LNCAP (cell line): ENCODE measurements around the gene C11orf91.

ENCODE experiments used
- CTCF ChIP-seq: fragments of 450-650 bp; IDR thresholded peaks from 2 replicates; pipeline ENCODE4 v1.5.1; 2017; ENCODE audit warnings: mild to moderate bottlenecking

The C11orf91 gene

GRCh38 chr11:33723238-33723881, 22.7 kb upstream of the C11orf91 start:
- no peak for TF ChIP-seq CTCF

GRCh38 chr11:33722590-33723234, 22.1 kb upstream of the C11orf91 start:
- no peak for TF ChIP-seq CTCF

GRCh38 chr11:33721984-33722383, 21.4 kb upstream of the C11orf91 start:
- no peak for TF ChIP-seq CTCF

- TF ChIP-seq CTCF: no peak
Observed at GRCh38 chr11:33721426-33721825, 20.8 kb upstream of the C11orf91 start.

GRCh38 chr11:33719587-33719986, 19.0 kb upstream of the C11orf91 start:
- TF ChIP-seq CTCF: no peak

GRCh38 chr11:33718440-33718839, 17.8 kb upstream of the C11orf91 start:
- no peak for TF ChIP-seq CTCF

GRCh38 chr11:33716243-33716642, 15.6 kb upstream of the C11orf91 start:
- TF ChIP-seq CTCF: peak; percentile 30; the same call in 1 of the 2 replicates
